Measurements from ENCODE around the gene ABHD12.
"Not testable (repeated sequence)": the region's sequence is repeated elsewhere in the genome, so short reads cannot be mapped to it uniquely, and the experiment has no call there.

ABHD12 gene

GRCh38 chr20:25390538-25391528, at the start of gene ABHD12:
ABHD12 (minus strand) TSS chr20:25390835; CDS start chr20:25390703, 132 bp downstream.
- DNase-seq, result peak; percentile 85 to 91 (median 89)

DNA sequence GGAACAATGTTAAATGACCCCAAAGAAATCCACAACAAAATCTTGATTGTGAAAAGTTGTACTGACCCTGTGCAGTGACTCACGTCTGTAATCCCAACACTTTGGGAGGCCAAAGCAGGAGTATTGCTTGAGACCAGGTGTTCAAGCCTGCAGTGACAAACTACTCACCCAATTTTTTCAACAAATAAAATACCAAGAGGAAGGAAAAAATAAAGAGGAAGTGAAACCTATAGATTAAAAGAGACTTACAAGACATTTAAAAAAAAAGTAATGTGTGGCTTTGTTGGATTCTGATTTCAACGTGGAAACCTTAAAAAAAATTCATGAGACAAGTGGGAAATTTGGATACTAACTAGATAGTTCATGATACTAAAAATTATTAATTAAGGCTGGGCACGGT, 48.7 kb upstream of the ABHD12 start:
- no peak for DNase-seq

DNA sequence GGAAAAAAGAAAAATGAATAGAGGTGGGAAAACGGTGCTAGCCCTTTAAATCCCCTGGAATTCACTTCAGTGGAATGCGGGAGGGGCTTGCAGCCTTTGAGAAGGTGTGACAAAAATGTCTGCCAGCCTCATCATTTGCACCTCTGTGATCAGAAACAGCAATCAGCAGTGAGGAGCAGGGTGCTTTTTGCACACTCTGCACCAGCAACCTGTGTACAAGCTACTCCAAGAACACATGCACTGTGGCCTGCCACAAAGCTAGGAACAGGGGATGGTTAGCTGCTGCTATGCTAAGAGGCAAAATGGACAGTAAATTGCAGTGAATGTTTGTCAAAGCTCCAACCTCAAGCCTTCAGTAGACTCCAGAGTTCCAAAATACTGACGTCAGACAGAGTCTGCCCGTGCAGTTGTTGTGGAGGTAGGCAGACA, 46.5 kb upstream of the ABHD12 start:
- DNase-seq, result no peak

- DNase-seq, result no peak
These were observed 33.9 kb upstream of the ABHD12 start for GRCh38 chr20:25424536-25424935.

- no peak for DNase-seq
These were observed 31.4 kb upstream of the ABHD12 start for GRCh38 chr20:25422032-25422431.

DNA sequence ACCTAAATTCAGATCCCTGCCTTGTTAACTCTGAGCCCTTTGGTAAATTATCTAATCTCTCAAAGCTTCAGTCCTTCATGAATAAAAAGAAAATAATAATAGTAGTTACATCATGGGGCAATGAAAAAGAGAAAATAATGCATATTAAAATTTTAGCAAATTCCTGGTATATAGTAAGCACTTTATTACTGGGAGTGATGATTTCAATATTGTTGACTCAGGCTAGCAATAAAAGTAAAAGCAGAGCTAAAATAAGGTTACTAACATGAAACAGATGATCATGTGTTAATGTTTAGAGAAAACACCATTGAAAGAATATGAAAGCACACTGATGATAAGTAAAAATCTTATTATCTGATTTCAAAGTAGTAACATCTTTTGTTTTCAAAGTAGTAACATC, 30.5 kb upstream of the ABHD12 start:
- no peak for DNase-seq

- DNase-seq, result no peak
These were observed 28.1 kb upstream of the ABHD12 start for GRCh38 chr20:25418776-25419175.

- DNase-seq, result no peak
These were observed 18.3 kb upstream of the ABHD12 start for GRCh38 chr20:25408890-25409289.

DNA sequence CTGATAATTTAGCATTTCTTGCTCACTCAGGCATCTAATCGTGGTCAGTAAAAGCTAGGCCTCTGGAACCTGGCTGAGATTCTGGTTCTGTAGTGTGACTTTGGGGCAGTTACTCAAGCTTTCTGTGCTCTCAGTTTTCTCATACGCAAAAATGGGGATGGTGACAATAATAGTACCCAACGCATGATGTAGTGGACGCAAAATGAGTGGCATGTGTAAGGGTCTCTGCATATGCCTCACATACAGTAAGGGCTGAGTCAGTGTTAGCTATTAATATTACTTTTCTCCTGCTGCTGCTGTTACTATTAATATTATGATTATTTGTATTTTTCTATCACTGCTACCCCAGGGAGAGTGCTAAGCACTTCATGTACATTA, 17.5 kb upstream of the ABHD12 start:
- DNase-seq, result no peak

DNA sequence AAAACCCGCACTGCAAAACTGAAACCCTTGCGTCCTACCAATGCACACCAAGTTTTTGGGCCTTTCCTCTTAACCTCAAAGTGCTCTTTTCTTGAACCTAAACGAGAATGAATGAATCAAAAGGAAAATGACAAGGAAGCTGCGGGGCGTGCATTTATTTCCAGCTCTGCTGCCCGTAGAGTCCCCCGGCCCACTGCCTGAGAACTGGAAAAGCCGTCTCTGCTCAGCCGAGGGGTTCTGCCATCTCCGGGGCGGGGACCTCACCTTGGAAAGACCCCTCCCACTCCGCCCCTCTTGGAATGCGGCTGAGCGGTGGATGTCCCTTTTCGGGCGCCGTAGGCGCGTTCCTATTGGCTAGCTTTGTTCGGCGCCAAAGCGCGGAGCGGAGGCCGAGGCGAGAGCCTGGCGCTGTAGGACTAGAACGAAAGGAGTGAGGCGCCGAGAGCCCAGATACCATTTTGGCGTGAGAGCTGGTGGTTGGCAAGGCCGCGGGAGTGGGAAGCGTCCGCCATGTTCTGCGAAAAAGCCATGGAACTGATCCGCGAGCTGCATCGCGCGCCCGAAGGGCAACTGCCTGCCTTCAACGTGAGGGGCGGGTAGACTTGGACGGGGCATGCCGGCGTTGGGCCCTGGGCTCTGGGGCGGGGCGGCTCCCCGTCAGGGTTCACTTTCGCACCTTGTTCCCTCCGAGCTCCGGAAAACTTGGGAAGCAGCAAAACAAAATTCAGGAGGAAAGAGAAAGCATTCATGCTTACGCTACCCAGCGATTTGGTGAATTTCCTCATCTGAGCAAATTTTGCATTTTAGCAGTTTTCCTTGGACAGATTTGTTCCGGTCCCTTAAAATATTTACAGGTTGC, 16.9 kb upstream of the ABHD12 start, which contains the start of gene GINS1:
Gene GINS1 (plus strand): TSS at position 363 of the 859 bp plus-strand sequence. CDS start 148 bp downstream, at position 511.
- DNase-seq, result peak; percentile 14 to 65 (median 44)

DNA sequence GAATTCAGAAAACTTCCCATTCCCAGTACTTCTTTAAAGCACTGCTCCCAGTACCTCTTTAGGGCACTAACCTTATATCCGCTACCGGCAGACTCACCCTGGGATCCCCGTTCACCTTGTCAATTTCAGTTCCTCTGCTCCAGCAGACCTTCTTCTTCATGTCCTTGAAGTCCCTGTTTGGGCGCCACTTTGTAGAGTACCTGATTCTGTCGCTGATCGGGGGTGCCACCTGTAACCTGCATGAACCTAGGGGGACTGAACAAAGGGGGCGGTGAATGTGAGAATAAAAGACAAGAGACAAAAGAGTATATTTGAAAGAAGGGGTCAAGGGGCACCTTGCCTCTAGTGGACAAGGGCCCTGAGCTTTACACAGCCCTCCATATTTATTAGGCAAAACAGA, 11.9 kb upstream of the ABHD12 start:
- no peak for DNase-seq

DNA sequence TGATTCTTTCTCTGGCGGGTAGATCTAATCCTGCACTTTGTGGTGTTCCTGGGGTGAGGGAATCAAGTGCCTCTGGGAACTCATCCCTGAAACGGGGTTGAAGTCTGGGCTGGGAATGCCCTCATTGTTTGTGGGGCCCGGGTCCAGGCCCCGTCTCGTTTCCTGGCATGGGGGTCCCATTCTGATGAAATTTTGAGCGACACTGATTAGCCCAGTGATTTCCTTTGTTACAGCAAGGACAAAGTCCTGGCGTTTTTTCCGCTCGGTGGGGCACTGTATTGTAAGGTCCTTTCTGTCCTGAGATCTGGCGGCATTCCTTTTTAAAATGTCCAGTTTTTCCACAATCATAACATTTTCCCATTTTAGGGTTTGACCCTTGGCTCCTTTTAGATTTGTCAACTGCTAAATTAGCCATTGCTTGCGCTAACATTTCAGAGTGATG, 9.7 kb upstream of the ABHD12 start:
- not testable (repeated sequence) for DNase-seq

- no peak for DNase-seq
These were observed 8.4 kb upstream of the ABHD12 start for GRCh38 chr20:25399037-25399430.

GRCh38 chr20:25398376-25399036, 7.9 kb upstream of the ABHD12 start:
- DNase-seq, result no peak

DNA sequence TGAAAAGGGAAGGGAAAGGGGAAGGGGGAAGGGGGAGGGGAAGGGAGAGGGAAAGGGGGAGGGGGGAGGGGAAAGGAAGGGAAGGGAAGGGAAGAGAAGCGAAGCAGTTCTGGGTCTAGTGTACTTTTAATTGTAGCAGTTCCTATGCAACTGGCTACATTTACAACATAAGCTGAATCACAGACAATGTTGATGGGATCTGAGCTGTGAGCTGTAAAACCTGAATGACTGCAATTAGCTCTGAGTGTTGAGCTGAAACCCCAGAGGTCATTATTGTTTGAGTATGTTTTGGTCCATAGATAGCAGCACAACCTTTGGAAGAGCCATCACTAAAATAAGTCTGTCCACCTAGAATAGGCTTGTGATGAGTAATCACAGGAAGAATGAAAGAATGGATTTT, 7.2 kb upstream of the ABHD12 start:
- DNase-seq, result no peak

DNA sequence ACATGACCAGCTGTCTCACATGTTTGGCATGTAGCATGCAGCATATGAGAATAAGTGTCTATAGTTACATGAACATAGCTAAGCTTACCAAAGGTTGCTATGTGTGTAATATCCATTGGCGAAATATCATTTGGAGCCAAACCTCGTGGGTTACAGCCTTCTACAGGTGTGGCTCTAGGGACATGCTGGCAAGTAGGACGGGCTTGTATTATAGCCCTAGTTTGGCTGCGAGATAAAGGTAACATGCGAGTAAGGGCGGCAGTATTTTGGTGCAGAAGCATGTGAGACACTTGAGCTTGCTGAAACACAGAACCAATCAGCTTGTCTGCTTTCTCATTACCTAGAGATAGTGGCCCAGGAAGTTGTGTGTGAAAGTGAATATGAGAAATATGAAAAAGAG, 6.5 kb upstream of the ABHD12 start:
- DNase-seq, result no peak

GRCh38 chr20:25394996-25395395, 4.4 kb upstream of the ABHD12 start:
- DNase-seq, result no peak

GRCh38 chr20:25394276-25394675, 3.6 kb upstream of the ABHD12 start:
- DNase-seq, result no peak

DNA sequence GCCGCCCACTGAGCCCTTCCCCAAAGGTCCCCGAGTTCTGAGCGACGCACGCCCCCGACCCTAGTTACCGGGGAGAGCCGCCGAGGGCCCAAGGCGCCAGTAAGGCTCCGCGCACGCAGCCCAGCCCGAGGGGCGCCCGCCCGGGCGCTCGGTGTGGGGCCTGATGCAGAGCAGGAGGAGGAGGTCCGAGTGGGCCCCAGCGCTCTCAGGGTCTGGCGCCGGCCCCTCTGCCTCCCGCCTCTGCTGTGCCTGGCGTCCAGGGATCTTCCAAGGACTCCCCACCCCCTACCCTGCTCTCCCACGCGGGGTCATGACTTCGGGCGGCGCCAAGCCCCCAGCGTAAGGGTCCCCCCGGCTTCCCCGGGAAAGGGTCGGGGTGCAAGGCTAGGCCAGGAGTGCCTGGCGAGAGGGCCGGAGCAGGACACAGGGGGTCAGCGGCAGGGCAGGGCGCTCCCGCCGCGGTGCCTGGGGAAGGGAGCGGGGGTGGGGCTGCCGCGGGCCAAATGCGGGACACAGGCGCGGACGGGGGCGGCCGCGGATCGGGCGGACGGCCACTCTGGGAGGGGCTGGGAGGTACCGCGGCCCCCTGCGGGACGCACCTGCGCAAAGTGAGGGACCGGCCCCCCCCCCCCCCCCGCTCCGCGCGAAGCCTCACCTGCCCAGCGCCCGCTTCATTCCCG, 637 bp downstream of the ABHD12 start:
- peak in 1 of 4 experiments; percentile 4 for DNase-seq

- no peak for DNase-seq
These were observed 1.2 kb downstream of the ABHD12 start for GRCh38 chr20:25389401-25389857.

DNA sequence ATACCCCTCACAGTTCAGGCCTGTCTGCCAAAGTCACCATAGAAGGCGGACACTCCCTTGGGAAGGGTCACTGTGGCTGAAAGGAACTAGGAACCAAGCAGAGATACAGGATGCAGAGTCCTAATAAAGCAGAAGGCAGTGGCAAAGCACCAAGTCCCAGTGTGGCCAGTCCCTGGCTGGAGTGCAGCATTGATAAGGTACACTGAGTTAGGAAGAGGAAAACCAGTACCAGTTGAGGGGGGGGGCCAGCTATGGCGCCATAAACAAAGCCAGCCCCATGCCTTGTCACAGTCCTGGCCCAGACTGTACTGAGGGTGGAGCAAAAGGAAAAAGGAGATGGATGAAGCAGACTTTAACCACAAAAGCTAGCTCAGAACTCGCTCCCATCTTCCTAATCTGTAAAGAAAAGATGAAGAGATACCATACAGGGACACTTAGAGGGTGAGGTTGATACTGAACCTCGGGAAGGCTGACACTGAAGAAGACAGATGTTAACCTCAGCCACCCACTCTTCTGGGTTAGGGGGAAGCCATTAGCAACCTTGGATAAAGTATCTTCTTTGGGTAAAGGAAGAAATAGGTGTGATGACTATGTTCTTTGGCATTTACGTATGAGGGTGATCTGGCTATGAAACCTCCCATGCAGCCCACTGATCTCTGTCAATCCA, 7.8 kb downstream of the ABHD12 start:
- DNase-seq, result no peak
